ENCODE results near the gene CCDC159.

GRCh38 chr19:11331502-11331901, 14.8 kb upstream of the CCDC159 start:
- TF ChIP-seq CTCF (conservative IDR thresholded peaks at IDR 0.05 in 1 of 2, IDR thresholded peaks at IDR 0.05 in 1 of 2; ENCODE audit: low read depth in 1 of 2, low read length in 2 of 2) (no peak), EZH2 (IDR thresholded peaks at IDR 0.05; ENCODE audit: low read length, missing control alignments) (no peak)

Data from fibroblast of lung (primary cell).